HCT116 (cell line): ENCODE measurements around the gene TGFBR3. TPM values are rescaled to one million over a fixed set of nuclear protein-coding genes. Genes with fewer than 3 reads are reported as not detected.

Experiments used
- ATAC-seq: fragments of 200-7000 bp; cut with Tn5 transposase; 2 replicates; pipeline ENCODE4 v1.9.1; 2020; ENCODE audit warnings: mild to moderate bottlenecking, moderate library complexity
- BruUV-seq: library from RNA; stranded (reverse); fragments of 400-500 nt; replicated peaks from 2 replicates; lab custom pipeline; 2021; lab: Mats Ljungman, UMichigan
- CTCF ChIA-PET: fragments of 300-600 bp; sonication (Branson Sonifier 250); formaldehyde crosslinking; loops from one replicate; lab custom pipeline; 2021; ENCODE audit warnings: antibody characterized with exemption; lab: Charles Lee
- POLR2A ChIA-PET: fragments of 300-600, 350-600 bp; sonication (Branson Sonifier 250); formaldehyde crosslinking; loops from one replicate; lab custom pipeline; 2021; ENCODE audit warnings: antibody characterized with exemption; lab: Charles Lee
- RAD21 ChIA-PET, 2 experiments: fragments of 300-600 bp; sonication (Branson Sonifier 250); formaldehyde crosslinking; loops; one replicate each; lab custom pipeline; 2023; ENCODE audit warnings: low total read pairs in 2 of 2; ENCODE audit not compliant: uncharacterized antibody in 2 of 2, unreplicated experiment in 2 of 2, low non-redundant PET in 1 of 2; lab: Charles Lee
- DNase-seq: peaks from one replicate; pipeline ENCODE4 v3.0.0-alpha.2; 2010; ENCODE audit warnings: low read depth, low spot score
- H2AFZ ChIP-seq: fragments of 200-600 bp; shearing (Covaris generic), sonication (generic); 2 replicates; pipeline ENCODE4 v1.6.1; 2017; ENCODE audit warnings: low read depth, mixed run types, mixed read lengths, antibody characterized with exemption, low read length; ENCODE audit not compliant: poor library complexity, severe bottlenecking
- H3K27ac ChIP-seq: 2 replicates; pipeline ENCODE4 v1.5.1; 2012; ENCODE audit warnings: low read depth, low read length
- H3K27me3 ChIP-seq: fragments of 200-600 bp; sonication (generic); 2 replicates; pipeline ENCODE4 v1.6.1; 2016; ENCODE audit warnings: mixed run types, low read length, mixed read lengths; ENCODE audit not compliant: insufficient read depth
- H3K36me3 ChIP-seq, 2 experiments: fragments of 200-500 bp in 1 of 2; fragments of 200-600 bp in 1 of 2; sonication (Bioruptor generic) in 1 of 2; sonication (generic) in 1 of 2; 2 replicates each; pipeline versions ENCODE4 v1.5.1 to v1.6.1; 2014 to 2016; ENCODE audit warnings: low read length in 2 of 2, inconsistent platforms in 1 of 2, mixed read lengths in 1 of 2, mixed run types in 1 of 2; ENCODE audit not compliant: insufficient read depth in 2 of 2, control insufficient read depth in 1 of 2
- H3K4me1 ChIP-seq, 2 experiments: fragments of 200-600 bp in 1 of 2; sonication (generic) in 1 of 2; 2 replicates each; pipeline versions ENCODE4 v1.5.1 to v1.6.1; 2012 to 2017; ENCODE audit warnings: low read length in 2 of 2, inconsistent platforms in 1 of 2, mild to moderate bottlenecking in 1 of 2, mixed read lengths in 1 of 2, mixed run types in 1 of 2, moderate library complexity in 1 of 2; ENCODE audit not compliant: insufficient read depth in 2 of 2, control insufficient read depth in 1 of 2
- H3K4me2 ChIP-seq: fragments of 200-600 bp; sonication (generic); 2 replicates; pipeline ENCODE4 v1.6.1; 2017; ENCODE audit warnings: mixed run types, low read length, mixed read lengths
- H3K4me3 ChIP-seq, 2 experiments: fragments of 200-600 bp in 1 of 2; sonication (generic) in 1 of 2; replicated peaks in 1 of 2; 2 replicates each; pipeline ENCODE4 v1.5.1; 2011 to 2016; ENCODE audit warnings: low read length in 2 of 2, control low read depth in 1 of 2, low read depth in 1 of 2, mild to moderate bottlenecking in 1 of 2, mixed read lengths in 1 of 2, mixed run types in 1 of 2
- H3K79me2 ChIP-seq: fragments of 200-600 bp; sonication (generic); 2 replicates; pipeline ENCODE4 v1.6.1; 2017; ENCODE audit warnings: mild to moderate bottlenecking, mixed run types, low read length, moderate library complexity, mixed read lengths; ENCODE audit not compliant: insufficient read depth
- H3K9ac ChIP-seq: fragments of 200-600 bp; sonication (generic); 2 replicates; pipeline ENCODE4 v1.6.1; 2016; ENCODE audit warnings: low read length, mixed read lengths
- H3K9me2 ChIP-seq: fragments of 200-600 bp; sonication (generic), shearing (Covaris generic); 2 replicates; pipeline ENCODE4 v1.6.1; 2017; ENCODE audit warnings: mixed run types, mild to moderate bottlenecking, moderate library complexity; ENCODE audit not compliant: insufficient read depth
- H3K9me3 ChIP-seq, 2 experiments: fragments of 200-500 bp in 1 of 2; fragments of 200-600 bp in 1 of 2; sonication (Bioruptor generic) in 1 of 2; sonication (generic) in 1 of 2; 2 replicates each; pipeline ENCODE4 v1.6.1; 2014 to 2017; ENCODE audit warnings: low read length in 2 of 2, mixed read lengths in 2 of 2, inconsistent platforms in 1 of 2, low read depth in 1 of 2, mild to moderate bottlenecking in 1 of 2, mixed run types in 1 of 2, moderate library complexity in 1 of 2; ENCODE audit not compliant: control insufficient read depth in 1 of 2, insufficient read depth in 1 of 2
- H4K20me1 ChIP-seq: fragments of 200-600 bp; sonication (generic), shearing (Covaris generic); 2 replicates; pipeline ENCODE4 v1.6.1; 2017; ENCODE audit warnings: mixed run types, mild to moderate bottlenecking, moderate library complexity; ENCODE audit not compliant: insufficient read depth
- EGR1 ChIP-seq: IDR thresholded peaks from 2 replicates; pipeline ENCODE4 v1.6.1; 2012; ENCODE audit warnings: low read depth
- ELF1 ChIP-seq: IDR thresholded peaks from 2 replicates; pipeline ENCODE4 v1.6.1; 2012; ENCODE audit warnings: low read depth, borderline replicate concordance
- EZH2 ChIP-seq: fragments of 200-600 bp; sonication (generic); IDR thresholded peaks from 2 replicates; pipeline ENCODE4 v1.6.1; 2017; ENCODE audit warnings: antibody characterized with exemption, mixed run types
- JUND ChIP-seq: IDR thresholded peaks from 2 replicates; pipeline ENCODE4 v1.6.1; 2012
- POLR2A ChIP-seq: IDR thresholded peaks from 2 replicates; pipeline ENCODE4 v1.7.0; 2011; ENCODE audit warnings: borderline replicate concordance; ENCODE audit not compliant: insufficient read depth, insufficient read length; ENCODE audit errors: extremely low read depth
- POLR2AphosphoS5 ChIP-seq: IDR thresholded peaks from 2 replicates; pipeline ENCODE4 v1.6.1; 2011; ENCODE audit warnings: mild to moderate bottlenecking, low read depth, low read length, moderate library complexity
- RAD21 ChIP-seq: IDR thresholded peaks from 2 replicates; pipeline ENCODE4 v1.6.1; 2012; ENCODE audit warnings: low read depth, mild to moderate bottlenecking
- TCF7L2 ChIP-seq: IDR thresholded peaks from 2 replicates; pipeline ENCODE4 v1.7.0; 2011; ENCODE audit warnings: borderline replicate concordance, inconsistent platforms; ENCODE audit not compliant: insufficient read depth, insufficient read length; ENCODE audit errors: extremely low read depth
- YY1 ChIP-seq: IDR thresholded peaks from 2 replicates; pipeline ENCODE4 v1.6.1; 2011; ENCODE audit warnings: low read length, low read depth, moderate library complexity, mild to moderate bottlenecking; ENCODE audit not compliant: insufficient replicate concordance; ENCODE audit errors: extremely low read depth
- ZFX ChIP-seq: fragments of 450-650 bp; IDR thresholded peaks from 2 replicates; pipeline ENCODE4 v1.6.1; 2017
- intact Hi-C: fragments of 100-400 bp; cut with micrococcal nuclease; formaldehyde crosslinking; loops from 2 replicates; pipeline ENCODE4 v1.10.0; 2022
- total RNA-seq: library from RNA; stranded (reverse); gene quantifications from one replicate; pipeline ENCODE4 v1.2.1, GENCODE V29; 2021; ENCODE audit not compliant: unreplicated experiment
- TF ChIP-seq, protein P1 (sequence below): IDR thresholded peaks from 2 replicates; pipeline ENCODE4 v1.6.1; 2012
- TF ChIP-seq, protein P2 (sequence below): IDR thresholded peaks from 2 replicates; pipeline ENCODE4 v1.6.1; 2012; ENCODE audit warnings: low read depth
- TF ChIP-seq, protein P3 (sequence below): IDR thresholded peaks from 2 replicates; pipeline ENCODE4 v1.6.1; 2012

Gene TGFBR3
- total RNA-seq, 1 experiment from 2014 or later = 7.1 TPM

DNA sequence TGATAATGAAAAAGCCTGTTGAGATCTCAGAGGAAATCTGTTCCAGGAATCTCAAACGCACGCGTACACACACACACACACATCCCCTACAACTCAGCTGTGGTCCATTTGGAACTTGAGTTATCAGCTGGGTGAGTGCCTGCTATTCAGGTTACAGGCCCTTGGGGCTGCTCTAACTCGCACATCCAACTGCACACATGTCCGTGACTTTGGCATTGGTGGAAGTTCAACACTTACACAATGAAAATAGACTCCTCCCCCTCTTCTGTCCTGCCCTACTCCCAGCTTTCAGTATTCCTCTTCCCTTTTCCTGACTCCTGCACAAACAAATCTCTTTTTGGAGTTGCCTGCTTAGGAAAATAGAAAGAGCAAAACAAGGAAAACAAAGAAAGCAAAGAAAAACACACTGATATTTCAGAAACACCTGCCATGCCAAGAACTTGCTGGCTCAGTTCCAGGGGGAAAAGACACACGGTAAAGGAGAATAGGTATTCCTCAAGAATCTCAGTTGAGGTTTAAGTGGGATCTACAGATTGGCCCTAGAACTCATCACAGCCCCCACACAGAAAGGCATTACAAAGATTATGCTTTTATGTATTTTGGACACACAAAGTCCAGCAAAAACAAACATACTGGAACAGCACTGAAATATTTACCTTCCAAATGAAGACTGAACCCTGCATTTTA, 140.9 kb downstream of the TGFBR3 start:
- no TSS peak for BruUV-seq
- H2AFZ ChIP-seq = no peak overlapping the region
- ChIA-PET CTCF (no interaction called here), POLR2A (no interaction called here), RAD21 (no interaction called here)
- peaks cover 6 to 16% of the 10 kb centered on the region in 2 experiments; a peak in 1 of 4 replicates for H3K4me1 ChIP-seq
- no peaks in the 10 kb centered on the region for H3K9me2 ChIP-seq
- DNase-seq (no peak), ATAC-seq (no peak)
- no peak overlapping the region for H3K9ac ChIP-seq
- H3K36me3 ChIP-seq = no peaks in the 10 kb centered on the region
- no peaks in the 10 kb centered on the region for H3K79me2 ChIP-seq
- intact Hi-C loops = no loop called here
- no peaks in the 10 kb centered on the region for H3K27me3 ChIP-seq
- TF ChIP-seq EGR1 (no peak), POLR2AphosphoS5 (no peak), ZFX (no peak), JUND (no peak), RAD21 (no peak), YY1 (no peak), ELF1 (no peak), POLR2A (no peak), TCF7L2 (no peak), EZH2 (no peak)
- TF ChIP-seq, protein P1, sequence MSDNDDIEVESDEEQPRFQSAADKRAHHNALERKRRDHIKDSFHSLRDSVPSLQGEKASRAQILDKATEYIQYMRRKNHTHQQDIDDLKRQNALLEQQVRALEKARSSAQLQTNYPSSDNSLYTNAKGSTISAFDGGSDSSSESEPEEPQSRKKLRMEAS = no peak
- TF ChIP-seq, protein P2, sequence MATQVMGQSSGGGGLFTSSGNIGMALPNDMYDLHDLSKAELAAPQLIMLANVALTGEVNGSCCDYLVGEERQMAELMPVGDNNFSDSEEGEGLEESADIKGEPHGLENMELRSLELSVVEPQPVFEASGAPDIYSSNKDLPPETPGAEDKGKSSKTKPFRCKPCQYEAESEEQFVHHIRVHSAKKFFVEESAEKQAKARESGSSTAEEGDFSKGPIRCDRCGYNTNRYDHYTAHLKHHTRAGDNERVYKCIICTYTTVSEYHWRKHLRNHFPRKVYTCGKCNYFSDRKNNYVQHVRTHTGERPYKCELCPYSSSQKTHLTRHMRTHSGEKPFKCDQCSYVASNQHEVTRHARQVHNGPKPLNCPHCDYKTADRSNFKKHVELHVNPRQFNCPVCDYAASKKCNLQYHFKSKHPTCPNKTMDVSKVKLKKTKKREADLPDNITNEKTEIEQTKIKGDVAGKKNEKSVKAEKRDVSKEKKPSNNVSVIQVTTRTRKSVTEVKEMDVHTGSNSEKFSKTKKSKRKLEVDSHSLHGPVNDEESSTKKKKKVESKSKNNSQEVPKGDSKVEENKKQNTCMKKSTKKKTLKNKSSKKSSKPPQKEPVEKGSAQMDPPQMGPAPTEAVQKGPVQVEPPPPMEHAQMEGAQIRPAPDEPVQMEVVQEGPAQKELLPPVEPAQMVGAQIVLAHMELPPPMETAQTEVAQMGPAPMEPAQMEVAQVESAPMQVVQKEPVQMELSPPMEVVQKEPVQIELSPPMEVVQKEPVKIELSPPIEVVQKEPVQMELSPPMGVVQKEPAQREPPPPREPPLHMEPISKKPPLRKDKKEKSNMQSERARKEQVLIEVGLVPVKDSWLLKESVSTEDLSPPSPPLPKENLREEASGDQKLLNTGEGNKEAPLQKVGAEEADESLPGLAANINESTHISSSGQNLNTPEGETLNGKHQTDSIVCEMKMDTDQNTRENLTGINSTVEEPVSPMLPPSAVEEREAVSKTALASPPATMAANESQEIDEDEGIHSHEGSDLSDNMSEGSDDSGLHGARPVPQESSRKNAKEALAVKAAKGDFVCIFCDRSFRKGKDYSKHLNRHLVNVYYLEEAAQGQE = no peak
- TF ChIP-seq, protein P3, sequence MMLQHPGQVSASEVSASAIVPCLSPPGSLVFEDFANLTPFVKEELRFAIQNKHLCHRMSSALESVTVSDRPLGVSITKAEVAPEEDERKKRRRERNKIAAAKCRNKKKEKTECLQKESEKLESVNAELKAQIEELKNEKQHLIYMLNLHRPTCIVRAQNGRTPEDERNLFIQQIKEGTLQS = no peak
- H4K20me1 ChIP-seq = no peaks in the 10 kb centered on the region
- no peak overlapping the region for H3K4me3 ChIP-seq
- no peak overlapping the region for H3K4me2 ChIP-seq
- no peak overlapping the region for H3K27ac ChIP-seq
- peaks cover 0 to 11% of the 10 kb centered on the region in 2 experiments; a peak in 2 of 4 replicates for H3K9me3 ChIP-seq
